Bone marrow (tissue), 2 donors: ENCODE results near the gene AUH.

Source experiments
- DNase-seq, 2 donors: peaks; one replicate each; lab custom pipeline; 2025; lab: John Stamatoyannopoulos, UW

The AUH gene

DNA sequence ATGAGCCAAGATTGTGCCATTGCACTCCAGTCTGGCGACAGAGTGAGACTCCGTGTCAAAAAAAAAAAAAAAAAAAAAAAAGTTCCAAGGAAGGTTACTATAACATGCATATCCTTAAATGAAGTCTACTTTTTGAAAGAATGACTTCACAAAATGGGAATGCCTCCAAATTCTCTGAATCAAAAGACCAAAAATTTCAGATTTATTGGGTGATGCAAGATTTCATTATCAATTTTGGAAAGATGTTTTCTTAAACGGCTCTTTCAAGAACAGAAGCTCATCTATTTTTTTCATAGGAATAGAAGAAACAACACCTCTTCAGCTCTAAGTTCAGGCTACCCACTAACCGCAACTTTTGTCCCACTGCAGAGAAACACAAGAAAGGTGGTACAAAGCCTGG lies 69.9 kb downstream of the AUH start:
- no peak for DNase-seq

DNA sequence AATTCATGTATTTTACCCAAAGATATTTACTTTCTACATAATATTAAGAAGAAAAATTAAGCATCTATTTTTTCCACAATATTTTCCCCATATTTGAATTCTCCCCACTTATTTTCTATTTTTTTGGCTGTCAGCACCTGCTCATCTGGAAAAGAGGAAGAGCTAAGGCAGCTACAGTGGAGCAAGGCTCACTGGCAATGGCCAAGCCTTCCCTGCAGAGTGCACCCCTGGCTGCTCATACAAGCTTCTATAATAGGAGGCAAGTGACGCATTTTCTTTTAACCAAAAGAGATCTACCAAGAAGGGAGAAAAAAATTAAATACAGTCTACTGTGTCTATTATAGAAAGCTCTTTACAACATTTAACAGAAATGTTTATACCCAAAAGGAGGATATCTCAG lies 72.5 kb downstream of the AUH start:
- no peak for DNase-seq

DNA sequence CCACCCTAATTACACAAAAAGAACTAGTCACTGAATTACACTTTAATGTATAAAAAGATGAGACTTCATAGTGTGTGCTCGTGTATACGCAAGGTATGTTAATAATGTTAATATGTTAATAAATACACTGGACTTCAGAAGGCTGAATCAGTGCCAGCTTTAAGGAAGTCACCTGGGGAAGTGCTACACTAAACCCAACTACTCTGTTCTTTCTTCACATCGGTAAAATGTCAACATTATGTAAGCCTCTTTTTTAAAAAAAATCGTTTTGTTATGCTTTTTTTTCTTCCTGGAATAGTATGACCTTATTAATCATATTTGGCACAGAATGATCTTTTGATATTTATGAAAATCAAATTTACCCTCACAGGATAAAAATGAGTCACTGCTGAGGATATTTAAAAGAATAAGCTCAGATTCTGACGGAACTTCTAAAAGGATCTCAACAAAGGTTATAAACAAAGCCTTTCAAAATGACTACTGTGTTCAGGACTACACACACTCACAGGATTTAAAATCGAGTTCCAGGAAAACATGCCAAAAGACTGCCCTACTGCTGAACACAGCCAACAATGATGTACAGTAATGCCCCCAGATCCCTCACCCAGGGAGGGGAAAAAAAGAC lies 75.9 kb downstream of the AUH start:
- no peak for DNase-seq

DNA sequence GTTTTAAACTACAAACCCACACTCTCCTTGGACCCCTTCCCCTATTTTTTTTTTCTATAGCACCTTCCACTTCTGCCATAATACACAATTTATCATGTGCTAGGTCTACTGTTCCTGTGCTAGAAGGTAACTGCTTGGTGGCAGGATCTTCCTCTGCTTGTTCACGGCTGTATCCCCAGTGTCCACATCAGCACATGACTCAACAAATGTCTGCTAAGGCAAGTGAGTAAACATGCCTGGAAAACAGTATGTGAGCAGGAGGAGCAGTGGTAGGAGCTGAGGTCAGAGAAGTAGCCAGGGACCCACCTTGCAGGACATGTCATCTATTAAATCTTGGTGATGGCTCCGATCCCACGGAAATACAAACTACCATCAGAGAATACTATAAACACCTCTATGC lies 79.4 kb downstream of the AUH start:
- no peak for DNase-seq

DNA sequence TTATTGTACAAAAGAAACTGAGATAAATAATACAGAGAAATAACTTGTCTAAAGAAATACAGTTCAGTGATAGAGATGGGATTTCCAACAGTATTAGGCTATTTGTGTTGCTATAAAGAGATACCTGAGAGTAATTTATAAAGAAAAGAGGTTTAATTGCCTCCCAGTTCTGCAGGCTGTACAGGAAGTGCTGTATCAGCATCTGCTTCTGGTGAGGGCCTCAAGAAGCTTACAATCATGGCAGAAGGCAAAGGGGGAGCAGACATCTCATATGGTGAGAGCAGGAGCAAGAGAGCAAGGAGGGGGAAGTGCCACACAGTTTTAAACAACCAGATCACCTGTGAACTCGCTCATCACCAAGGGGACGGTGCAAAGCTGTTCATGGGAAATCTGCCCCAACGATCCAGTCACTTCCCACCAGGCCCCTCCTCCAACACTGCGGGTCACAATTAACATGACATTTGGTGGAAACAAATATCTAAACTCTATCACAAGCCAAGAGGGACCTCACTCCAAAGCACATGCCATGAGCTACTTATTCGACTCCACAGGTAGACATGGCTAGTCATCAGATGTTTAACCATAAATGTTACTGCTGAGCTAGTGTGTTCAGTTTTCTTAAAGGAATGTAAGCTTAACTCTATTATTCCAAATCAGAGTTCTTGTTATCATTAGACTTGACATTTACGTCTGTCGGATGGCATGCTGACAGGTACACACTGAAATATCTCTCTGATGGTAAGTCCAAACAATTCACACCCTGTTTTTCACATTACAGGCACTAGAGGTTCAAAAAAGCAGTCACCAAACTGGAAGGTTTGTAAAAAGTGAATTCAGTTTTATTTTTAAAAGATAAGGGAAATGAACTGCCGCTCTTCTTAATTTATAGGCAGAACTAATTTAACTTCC lies 82.2 kb downstream of the AUH start:
- DNase-seq = no peak

DNA sequence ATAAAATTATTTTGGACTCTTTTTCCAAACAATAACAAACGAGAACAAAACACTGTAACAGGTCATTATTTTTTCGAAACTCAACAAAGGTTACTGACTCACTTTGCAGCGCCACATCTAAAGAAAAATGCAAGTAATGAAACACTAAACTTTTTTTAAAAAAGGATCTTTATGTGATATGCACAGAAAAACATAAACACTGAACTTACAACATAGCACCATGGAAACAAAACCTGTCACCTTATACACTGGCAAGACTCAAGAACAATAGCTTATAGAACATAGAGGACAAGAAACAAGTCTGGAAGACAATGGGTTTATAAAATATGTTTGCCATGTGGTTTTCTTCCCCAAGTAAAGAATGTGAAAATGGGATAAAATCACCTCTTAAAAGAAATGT lies 85.2 kb downstream of the AUH start:
- DNase-seq = no peak

DNA sequence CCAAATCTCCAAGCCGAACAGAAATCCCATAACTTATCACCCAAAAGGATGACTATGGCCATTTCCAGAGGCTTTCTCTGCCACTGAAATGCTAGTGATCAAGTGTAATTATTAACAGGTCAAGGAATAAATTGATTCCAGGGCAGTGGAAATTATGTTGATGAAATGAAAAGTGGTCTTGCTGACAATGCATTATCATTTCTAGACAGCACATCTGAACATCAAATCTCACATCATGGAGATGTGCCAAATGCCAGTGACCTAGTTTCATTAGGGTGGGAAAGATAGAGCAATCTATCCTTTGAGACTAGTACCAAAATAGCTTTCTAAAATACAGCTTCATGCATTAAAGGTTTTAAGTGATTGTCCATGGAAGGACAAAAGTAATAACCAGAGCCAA lies 86.1 kb downstream of the AUH start:
- DNase-seq = no peak

DNA sequence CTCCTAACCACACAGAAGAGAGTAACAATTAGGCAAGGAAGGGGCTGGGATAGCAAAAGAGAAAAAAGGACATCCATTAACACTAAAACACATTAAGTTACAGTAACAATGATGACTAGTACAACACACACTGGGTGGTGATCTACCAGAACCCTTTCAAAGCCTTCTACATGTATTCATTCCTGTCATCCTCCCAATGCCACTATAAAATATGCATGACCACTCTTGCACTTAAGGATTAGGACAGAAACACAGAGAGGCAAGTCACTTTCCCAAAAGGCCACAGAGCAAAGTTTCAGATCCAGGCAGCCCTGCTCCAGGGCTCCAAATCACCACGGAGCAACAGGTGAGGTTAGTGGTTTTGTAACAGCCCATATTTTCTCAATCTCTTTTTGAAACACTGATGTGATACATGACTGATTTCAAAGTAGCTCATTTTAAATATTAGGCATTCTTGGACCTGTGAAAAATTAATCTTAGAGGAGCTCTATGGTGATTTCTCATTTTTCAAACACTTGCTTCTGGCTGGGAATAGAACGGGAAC lies 86.7 kb downstream of the AUH start:
- no peak for DNase-seq

DNA sequence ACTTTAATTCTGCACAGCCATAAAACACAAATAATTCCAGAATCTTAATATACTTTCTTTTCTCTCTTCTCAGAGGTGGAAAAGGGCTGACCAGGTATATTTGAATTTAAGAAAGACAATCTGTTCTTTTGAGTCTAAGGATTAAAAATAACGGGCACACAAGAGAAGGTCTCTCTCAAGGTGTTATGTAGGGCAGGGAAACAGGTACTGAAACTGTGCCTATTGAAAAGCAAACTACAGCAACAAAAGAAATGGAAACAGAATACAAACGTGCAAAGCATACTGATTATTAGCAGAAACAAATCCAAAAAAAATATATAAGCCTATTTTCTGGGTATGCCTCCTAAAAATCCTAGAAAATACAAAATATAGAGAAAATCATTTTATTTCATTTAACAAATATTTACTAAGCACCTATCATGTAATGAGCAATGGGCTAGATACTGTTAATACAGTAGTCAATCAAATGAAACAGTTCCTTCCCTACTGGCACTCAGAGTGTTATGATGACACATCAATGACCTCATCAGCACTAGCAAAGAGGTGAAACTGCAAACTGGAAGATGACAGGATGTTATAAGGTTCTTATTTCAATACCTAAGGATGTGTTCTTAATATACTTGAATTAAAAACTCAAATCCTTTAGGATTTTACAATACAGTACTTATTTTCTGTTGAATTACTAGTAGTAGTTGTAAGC lies 87.7 kb downstream of the AUH start:
- DNase-seq = no peak

DNA sequence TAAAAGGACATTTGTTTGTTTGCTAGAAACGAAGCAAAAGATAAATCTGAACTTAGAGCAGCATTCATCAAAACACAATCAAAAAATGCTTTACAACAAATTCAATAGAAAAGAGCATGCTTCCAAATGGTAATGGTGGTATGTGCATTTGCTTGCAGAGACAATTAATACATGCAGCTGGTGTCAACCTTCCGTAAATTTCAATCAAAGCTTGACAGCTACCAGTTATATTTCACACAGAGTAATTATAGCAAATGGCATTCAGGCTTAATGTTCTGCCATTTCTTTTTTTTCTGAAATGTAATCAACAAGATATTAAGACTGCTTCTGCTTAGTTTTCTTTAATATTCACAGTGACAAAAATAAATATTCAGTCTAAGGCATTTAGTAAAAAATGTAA lies 90.6 kb downstream of the AUH start:
- no peak for DNase-seq

DNA sequence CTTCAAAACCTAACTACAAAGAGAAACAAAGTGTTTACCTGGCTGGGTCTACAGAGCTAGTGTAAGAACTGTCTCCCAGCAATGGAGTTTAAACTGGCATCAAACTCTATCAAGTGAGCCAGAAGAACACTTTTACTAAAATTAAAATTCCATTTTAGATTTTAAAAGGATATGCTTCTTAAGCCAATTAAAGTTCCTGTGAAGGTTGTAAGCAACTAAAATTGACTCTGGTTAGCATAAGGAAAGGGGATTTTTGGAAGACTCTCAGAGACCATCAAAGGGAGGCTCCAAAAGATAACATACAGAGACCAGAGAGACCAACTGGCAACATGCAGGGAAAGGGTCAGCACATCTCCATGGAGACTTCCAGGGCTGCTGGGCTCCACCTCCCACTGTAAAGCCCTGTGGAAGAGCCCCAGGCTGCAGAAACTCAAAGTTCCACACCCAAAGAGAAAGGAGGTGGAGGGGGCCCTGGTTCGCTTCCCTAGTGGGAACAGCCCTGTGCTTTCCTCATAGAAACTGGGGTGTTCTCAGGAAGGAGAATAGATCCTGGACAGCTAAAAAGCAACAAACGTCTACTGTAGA lies 91.7 kb downstream of the AUH start:
- DNase-seq = no peak

DNA sequence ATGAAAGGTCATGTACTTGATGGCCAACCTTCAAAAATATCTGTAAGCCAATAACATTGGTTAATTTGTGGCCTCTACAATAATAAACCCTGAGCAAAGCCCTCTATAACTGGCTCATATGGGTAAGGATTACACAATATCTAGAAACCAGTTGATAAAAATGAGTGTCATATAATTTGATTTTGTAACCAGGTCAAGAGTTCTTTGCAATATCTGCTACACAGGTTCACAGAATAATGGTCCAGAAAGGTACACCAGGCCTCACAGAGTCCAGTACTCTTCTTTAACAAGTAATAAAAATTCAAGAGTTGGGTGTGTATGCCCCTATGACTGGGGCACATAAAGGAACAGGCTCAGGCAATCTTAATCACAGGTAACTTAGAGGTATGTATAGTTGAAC lies 95.3 kb downstream of the AUH start:
- DNase-seq = no peak

DNA sequence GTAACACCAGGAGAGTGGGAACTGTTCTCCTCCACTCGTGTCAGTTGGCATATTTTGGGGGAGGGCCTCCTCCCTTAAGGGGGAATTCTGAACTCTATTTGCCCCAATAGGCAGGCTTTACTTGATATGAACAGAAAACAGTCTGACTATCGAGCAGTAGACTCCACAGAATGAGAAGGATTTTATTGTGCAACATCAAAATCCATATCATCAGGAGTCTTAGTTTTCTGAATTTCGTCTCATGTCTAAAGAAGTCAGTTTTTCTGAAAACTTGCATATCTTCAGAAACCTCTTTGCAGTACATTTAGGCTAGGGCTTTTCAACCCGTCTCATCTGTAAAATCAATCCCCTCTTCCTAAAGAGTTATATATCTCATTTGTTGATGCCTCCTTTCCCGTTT lies 96.2 kb downstream of the AUH start:
- DNase-seq = no peak

DNA sequence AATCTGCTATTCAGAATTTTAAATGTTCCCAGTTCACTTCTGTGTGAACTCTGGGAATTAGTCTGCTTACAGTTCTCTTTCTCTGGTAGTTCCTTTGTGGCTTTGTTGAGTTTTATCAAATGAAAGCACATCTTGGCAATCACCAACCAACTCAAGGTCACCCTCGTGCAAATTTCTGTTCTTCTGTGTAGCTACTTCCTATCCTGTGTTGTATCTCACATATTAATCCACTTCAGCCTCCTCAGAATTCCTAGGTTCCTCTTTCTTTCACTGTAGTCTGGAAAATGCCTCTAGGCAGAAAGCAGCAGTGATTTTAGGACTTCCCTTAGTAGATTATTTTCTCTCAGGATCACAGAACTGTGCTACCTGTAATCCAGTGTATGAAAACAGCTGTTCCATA lies 100.3 kb downstream of the AUH start:
- no peak for DNase-seq

DNA sequence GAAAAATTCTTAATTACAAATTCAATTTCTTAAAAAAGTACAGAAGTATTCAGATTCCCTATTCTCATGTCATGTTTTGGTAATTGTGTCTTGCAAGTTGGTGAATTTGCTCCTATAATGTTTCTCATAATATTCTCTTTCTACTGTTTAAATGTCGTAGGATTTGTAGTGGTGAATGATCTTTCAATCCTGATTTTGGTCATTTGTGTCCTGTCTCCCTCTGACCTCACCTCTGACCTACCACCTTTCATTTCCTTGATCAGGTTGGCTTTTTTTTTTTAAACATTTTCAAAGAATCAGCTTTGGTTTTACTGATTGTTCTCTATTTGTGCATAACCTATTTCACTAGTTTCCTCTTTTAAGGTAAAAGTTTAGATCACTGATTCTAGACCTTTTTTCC lies 102.6 kb downstream of the AUH start:
- no peak for DNase-seq

DNA sequence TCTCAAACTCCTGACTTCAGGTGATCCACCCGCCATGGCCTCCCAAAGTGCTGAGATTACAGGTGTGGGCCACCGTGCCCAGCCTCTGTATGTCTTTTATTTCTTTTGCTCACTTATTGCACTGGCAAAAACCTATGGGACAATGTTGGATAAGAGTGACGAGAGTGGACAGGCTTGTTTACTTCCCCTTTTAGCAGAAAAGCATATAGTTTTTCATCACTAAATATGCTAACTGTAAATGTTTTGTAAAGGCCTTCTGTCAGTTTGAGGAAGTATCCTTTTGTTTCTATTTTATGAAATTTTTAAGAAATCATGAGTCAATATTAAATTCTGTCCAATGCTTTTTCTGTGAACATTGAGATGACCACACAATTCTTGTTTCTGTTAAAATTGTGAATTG lies 103.3 kb downstream of the AUH start:
- peak in 1 of 2 donors; percentile 23 for DNase-seq

DNA sequence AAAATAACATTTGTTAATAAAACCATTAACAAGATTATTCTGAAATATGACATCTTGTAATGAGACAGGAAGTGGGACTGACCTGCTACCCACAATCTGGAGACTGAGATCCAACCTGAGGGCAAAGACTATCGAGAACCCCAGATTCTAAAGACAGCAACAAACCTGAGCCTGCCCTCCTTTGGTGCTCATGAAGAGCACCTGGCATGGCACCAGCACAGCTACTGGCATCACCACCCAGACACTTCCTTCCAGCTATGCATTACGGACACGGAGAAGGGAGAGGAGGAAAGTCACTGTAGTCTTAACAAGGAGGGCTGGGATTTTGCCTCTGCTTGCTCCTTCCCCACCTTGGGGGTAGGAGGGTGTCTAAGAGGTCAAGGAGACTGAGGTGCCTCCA lies 105.5 kb downstream of the AUH start:
- no peak for DNase-seq

DNA sequence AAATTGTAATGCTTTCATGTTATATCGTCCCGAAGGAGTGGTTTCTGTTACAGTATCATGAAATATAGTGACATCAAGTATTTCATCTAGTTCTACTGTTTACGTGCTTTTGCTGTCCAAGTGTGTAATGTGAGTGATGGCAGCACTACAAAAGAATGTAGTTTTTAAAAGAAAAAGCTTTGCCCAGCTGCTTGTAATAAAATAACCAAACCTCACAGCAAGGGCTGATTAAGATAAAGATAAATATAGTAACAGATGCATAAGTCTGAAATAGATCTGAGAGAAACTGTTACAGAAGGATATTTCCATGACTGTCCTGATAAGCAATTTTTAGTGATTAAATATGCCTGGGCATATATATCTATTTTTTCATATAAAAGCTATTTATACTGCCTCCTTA lies 106.4 kb downstream of the AUH start:
- no peak for DNase-seq

DNA sequence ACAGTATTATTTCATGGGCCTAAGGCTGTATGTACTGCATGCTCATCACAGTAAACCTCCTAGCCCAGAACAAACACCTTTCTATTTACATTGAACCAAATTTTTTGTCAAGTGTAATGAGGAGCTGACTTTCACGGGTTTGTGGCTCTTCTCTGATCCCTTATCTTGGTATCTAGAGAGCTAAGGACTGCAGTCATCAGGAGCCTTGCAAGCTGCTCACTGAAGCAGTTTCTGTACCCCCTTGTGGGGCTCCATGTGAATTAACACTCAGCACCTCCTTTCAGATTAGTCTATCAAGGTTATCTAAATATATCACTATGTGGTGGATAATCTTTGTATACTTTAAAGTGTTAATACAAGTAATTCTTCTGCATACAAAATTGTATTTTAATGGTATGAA lies 108.2 kb downstream of the AUH start:
- DNase-seq = no peak

DNA sequence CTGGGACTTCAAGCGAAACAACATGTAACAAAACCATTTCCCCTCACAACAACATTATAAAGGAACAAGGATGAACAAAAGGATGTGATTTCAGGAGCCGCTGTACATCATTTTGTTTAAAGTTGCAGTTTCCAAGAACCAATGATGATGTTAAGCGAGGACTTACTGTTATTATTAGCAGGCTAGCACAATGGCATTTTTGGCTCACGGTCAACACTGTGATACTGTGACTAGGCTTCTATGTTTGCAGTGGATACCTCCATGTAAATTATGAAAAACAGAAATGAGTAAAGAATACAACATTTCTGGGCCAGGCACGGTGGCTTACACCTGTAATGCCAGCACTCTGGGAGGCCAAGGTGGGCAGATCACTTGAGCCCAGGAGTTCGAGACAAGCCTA lies 113.0 kb downstream of the AUH start:
- DNase-seq = no peak

DNA sequence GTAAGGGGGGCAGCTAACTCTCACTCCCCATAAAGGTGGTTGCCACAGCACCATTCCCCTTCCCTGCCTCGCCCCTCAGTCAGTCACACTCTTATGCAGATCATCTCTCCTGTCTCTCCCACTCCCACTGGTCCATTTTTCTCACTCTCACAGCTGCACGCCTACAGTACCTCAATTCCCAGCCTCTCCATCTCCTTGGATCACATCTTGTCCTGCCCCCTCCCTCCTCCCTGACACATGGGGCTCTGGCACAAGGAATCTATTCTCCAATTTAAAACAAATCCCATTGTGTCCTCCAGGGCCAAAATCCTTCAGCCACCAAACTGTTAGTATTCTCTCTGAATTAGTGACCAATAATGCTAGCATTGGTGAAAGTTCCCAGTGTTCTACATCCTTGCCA lies 114.4 kb downstream of the AUH start:
- DNase-seq = no peak

DNA sequence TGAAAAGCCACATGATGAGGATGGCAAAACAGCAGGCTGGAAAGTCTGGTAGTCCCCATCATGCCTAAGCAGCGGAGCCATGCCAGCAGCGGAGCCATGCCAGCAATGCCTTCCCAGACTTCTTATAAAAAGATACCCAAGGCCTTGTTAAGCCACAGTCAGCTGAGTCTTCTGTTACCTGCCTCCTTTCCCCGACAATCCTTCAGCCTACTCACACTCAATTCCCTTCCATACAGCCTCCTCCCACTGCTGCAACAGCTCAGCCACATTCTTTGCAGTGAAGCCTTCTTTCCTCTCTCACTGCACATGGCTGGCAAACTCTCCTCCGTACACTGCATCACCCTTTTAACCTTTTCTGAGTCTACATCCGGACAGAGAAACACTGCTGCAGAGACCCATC lies 114.9 kb downstream of the AUH start:
- no peak for DNase-seq
